HG03196 (cell line): Measurements from ENCODE around the gene SLC2A3.
"Not testable (repeated sequence)": the region's sequence is repeated elsewhere in the genome, so short reads cannot be mapped to it uniquely, and the experiment has no call there.

Experiments
- ATAC-seq: cut with Tn5 transposase; IDR thresholded peaks from one replicate; pipeline ENCODE4 v1.9.1; 2021; ENCODE audit not compliant: unreplicated experiment

Gene SLC2A3

DNA sequence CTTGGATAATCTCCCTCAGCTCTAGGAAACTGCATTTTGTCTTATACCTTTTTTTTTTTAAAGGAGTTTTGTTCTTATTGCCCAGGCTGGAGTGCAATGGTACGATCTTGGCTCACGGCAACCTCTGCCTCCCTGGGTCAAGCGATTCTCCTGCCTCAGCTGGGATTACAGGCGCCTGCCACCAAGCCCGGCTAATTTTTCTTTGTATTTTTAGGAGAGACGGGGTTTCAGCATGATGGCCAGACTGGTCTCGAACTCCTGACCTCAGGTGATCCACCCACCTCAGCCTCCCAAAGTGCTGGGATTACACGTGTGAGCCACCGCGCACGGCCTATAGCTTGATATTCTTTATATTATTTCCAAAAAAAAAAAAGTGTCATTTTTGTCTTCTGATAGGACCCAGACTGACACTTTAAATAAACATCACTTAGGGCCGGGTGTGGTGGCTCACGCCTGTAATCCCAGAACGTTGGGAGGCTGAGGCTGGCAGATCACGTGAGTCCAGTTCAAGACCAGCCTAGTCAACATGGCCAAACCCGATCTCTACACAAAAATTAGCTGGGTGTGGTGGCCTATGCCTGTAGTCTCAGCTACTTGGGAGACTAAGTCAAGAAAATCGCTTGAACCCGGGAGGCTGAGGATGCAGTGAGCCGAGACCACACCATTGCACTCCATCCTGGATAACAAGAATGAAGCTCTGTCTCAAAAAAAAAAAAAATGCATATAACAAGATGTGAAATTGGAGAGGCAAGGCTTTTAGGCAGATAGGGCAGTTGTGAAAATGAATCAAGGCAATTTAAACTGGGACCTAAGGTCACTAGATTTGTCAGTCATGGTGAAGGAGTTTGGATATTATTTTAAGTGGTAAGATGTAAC is 18.4 kb downstream of the SLC2A3 start:
- ATAC-seq: no peak

DNA sequence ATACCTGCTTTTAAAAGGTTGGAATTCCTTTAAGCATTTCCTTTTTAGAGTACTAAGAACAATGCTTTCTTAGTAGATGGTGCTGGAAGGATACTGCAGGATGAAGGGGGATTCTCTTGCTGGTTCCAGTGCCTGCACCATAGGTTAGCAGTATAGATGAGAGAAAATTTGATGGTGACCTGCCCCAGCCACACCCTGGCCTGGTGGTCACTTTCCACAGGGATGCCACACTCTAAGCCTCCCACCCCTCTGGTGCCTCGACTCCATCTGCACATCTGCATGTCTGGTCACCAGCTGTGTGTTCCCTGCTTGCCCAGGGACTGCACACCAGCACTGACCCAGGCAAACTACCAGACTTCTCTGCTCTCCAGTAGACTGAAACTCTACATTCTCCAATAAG is 19.1 kb downstream of the SLC2A3 start:
- ATAC-seq: no peak

DNA sequence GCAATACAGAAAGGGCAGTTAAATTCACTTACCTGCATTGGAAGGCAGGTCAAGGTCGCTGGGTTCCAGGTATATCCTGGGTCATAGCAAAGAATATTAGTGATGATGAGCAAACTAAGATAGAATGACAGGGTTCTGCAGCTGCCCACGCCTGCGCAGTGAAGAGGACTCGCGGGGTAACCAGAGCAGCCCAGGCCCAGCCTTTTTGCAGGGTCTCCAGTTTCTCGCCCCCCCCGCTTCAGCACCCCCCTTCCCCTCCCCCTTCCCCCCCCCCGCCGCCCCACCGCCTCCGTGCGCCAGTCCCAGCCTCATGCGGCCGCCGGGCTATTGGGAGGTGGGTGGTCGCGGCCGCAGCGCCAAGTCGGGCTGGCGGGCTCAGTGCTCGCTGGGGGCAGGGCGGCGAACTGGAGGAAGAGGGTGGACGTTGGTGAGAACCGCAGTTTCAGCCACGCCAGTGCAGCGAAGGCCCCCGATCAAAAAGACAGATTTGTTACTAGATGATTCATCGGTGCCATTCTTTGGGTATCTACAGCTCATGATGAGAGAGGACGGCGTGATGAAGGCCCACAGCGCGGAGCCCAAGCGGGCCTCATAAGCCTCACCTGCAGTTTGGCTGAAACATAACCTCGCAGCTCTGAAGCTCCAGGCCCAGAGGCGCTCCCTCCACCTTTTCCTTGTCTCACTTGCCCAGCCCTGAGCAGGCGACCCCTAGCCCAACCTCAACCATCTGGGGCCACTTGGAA is 20.2 kb downstream of the SLC2A3 start:
- ATAC-seq: no peak

DNA sequence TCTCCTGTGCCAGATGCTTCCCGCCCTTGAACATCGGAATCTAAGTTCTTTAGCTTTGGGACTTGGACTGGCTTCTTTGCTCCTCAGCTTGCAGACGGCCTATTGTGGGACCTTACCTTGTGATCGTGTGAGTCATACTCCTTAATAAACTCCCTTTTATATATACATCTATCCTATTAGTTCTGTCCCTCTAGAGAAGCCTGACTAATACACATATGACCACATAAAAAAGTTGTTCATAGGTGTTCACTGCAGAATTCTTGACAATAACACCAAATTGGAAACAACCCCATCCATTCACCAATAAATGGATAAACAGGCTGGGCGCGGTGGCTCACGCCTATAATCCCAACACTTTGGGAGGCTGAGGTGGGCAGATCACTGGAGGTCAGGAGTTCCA is 25.9 kb downstream of the SLC2A3 start:
- not testable (repeated sequence) for ATAC-seq

DNA sequence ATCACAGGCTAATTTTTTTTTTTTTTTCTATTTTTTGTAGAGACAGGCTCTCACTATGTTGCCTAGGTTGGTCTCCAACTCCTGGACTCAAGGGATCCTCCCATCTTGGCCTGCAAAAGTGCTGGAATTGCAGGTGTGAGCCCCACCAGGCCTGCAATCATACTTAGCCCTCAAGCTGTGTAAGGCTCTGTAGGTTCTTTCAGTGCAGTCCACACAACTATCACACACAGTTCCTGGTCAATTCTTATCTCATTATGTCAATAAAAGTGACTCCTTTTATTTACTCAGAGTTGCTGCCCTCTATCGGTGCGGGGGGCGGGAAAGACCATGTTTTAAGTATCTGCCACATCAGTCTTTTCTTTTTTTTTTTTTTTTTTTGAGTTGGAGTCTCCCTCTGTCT is 29.0 kb downstream of the SLC2A3 start:
- ATAC-seq: no peak

DNA sequence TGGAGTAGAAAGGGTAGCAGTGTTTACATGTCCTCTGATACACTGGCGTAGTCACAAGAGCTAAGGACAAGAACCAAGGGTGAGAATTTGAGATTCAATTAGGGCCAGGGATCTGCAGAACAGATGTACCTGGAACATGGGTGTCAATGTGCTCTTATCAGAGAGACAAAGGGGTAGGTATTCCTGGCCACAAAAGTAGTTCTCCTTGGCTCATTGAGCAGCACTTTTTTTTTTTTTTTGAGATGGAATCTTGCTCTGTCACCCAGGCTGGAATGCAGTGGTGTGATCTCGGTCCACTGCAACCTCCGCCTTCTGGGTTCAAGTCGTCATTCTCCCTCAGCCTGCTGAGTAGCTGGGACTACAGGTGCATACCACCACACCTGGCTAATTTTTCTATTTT is 29.7 kb downstream of the SLC2A3 start:
- not testable (repeated sequence) for ATAC-seq

DNA sequence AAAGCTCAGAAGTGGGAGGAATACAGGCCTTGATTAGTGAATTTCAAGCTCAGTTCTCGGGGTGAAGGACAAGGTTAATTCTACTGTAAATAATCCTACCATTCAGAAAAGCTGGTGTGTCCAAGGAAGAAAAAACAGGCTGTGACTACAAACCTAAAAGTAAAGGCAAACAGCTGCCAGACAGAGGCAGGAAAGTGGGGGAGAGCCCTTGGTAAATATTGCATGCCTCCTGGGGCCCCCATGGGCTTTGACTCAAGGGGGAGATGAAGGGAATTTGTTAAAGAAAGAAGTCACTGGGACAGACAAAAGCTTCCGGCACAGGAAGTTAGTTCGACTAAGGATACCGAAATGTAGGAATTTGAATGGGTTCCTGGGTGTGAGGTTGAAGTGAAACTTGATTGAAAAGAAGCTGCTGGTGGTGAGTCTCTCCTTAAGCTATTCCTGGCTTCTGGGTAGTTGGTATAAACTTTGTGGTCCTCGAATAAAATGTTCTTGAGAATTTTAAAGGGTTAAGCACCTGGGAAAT is 30.3 kb downstream of the SLC2A3 start:
- ATAC-seq: not testable (repeated sequence)

DNA sequence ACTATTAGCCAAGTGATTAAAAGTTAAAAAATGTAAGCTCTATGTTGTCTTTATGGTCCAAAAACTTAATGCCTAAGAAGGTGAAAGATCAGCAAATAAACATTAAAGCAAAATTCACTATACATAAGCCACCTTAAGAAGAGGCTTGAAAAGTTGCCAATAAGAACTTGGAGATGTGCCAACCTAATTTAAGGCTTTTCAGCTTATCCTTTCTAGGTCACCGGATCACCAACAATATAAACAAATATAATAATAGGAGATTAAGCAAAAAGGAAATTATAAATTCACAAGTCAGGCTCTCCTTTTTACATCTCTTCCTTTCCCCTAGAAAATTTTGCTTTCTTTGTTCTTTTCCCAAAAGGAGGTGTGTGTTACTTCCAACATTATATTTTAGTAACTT is 30.9 kb downstream of the SLC2A3 start:
- no peak for ATAC-seq

DNA sequence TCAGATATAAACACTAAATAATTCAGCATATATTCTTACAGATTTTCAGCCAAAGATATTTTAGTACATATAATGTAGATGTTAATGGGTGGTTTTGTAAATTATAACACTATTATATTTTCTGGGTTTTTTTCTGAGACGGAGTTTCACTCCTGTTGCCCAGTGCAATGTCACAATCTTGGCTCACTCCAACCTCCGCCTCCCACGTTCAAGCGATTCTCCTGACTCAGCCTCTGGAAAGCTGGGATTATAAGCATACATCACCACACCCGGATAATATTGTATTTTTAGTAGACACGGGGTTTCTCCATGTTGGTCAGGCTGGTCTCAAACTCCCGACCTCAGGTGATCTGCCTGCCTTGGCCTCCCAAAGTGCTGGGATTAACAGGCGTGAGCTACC is 33.6 kb downstream of the SLC2A3 start:
- ATAC-seq: not testable (repeated sequence)

DNA sequence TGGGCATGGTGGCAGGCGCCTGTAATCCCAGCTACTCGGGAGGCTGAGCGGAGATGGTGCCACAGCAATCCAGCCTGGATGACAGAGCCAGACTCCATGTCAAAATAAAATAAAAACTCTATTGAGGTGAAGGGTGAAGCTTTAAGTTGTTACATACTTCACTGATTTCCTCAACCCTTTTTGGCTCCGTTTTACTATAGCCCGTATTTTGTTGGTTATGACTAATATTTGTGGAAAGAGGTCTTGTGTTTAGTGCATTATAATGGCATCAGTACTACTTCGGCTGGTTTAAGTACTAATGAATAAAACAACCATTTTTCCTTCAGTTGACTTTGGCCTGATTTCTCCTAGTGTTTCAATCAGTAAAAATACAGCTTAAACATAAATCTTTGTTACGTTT is 36.2 kb downstream of the SLC2A3 start:
- no peak for ATAC-seq

DNA sequence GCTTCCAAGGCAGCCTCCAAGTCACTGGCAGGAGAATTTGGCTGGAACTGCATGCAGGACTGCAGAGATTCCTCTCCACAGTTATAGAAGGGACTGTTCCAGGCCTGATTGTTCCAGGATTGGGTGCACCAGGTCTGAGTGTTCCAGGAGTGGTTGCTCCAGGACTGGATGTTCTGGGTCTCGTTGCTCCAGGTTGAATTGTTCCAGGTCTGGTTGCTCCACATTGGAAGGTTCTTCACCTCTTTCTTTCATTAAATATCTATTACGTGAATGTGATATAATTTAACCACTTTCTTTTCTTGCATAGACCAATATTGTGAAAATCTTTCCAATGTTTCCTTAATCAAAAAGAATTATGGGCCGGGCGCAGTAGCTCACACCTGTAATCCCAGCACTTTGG is 39.3 kb downstream of the SLC2A3 start:
- ATAC-seq: not testable (repeated sequence)

DNA sequence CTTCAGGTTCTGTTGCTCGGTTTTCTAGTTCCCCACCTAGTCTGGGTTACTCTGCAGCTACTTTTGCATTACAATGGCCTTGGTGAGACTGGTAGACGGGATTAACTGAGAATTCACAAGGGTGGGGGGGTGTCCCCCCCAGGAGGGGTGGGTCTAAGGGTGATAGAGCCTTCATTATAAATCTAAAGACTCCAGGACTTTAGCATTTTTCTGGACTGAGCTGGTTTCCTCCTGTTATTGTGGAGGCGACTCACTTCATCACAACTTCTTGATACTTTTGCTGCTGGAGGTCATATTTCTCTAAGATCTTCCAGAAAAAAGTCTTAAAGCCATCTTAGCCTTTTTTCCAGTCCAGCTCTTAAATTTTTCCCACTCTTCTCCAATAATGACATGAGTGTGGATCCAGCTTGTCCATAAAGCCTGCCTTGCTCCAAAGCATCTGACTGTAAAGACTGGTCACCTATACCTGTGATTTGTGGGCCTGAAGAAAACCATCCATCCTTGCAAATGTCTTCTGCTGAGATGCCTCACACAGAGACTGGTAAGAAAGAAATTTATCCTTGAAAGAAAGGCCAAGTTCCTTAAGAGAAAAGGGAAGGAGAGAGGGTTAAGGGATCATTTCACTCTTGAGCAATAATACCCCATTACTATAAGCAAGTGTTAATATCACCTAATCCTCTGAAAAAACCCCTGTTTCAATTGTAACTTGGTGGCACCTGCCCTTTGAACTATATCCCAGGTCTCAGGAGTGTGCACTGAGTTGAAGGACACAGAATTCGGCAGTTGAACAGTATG is 43.6 kb downstream of the SLC2A3 start:
- ATAC-seq: no peak

DNA sequence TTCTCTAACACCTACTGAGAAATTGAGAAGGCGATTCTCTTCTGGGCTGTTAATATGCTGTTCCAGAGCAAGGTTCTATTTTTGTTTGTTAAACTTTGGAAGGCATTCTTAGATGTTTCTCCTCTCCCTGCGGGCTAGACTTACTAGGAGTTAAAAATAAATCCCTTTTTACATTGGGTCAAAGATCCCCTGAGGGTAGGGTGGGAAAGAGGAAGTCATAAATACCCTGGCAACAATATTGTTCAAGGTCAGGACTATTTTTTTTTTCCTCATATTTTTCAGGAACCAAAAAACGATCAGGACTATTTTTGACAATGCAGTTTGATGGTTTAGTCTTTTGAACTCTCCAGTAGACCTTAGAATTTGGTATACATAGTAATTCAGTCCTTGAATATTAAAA is 51.3 kb downstream of the SLC2A3 start:
- no peak for ATAC-seq

DNA sequence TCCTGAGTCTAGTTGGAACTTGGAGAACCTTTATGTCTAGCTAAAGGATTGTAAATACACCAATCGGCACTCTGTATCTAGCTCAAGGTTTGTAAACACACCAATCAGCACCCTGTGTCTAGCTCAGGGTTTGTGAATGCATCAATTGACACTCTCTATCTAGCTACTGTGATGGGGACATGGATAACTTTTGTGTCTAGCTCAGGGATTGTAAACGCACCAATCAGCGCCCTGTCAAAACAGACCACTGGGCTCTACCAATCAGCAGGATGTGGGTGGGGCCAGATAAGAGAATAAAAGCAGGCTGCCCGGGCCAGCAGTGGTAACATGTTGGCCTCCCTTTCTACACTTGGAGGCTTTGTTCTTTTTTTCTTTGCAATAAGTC is 54.3 kb downstream of the SLC2A3 start:
- not testable (repeated sequence) for ATAC-seq

DNA sequence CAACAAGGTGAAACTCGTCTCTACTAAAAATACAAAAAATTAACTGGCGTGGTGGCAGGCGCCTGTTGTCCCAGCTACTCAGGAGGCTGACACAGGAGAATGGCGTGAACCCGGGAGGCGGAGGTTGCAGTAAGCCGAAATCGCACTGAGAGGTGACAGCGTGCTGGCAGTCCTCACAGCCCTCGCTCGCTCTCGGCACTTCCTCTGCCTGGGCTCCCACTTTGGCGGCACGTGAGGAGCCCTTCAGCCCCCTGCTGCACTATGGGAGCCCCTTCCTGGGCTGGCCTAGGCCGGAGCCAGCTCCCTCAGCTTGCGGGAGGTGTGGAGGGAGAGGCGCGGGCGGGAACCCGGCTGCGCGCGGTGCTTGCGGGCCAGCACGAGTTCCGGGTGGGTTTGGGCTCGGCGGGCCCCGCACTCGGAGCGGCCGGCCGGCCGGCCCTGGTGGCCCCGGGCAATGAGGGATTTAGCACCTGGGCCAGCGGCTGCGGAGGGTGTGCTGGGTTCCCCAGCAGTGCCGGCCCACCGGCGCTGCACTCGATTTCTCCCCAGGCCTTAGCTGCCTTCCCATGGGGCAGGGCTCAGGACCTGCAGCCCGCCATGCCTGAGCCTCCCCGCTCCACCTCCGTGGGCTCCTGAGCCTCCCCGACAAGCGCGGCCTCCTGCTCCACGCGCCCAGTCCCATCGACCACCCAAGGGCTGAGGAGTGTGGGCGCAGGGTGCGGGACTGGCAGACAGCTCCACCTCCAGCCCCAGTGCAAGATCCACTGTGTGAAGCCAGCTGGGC is 54.8 kb downstream of the SLC2A3 start:
- ATAC-seq: not testable (repeated sequence)

DNA sequence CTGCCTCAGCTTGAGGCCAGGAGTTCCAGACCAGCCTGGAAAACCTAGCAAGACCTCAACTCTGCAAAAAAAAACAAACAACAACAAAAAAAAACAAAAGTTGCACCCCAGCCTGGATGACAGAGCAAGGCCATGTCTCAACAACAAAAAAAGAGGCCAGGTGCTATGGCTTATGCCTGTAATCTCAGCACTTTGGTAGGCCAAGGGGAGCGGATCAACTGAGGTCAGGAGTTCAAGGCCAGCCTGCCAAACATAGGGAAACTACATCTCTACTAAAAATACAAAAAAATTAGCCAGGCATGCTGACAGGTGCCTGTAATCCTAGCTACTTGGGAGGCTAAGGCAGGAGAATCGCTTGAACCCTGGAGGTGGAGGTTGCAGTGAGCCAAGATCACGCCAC is 56.7 kb downstream of the SLC2A3 start:
- no peak for ATAC-seq

DNA sequence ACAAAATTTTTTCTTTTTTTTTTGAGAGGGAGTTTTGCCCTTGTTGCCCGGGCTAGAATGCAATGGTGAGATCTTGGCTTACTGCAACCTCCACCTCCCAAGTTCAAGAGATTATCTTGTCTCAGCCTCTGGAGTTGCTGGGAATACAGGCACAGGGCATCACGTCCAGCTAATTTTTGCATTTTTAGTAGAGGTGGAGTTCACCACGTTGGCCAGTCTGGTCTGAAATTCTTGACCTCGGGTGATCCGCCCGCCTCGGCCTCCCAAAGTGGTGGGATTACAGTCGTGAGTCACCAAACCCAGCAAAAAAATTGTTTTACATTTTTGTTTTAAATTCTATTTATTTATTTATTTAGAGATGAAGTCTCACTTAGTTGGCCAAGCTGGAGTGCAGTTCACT is 58.6 kb downstream of the SLC2A3 start:
- no peak for ATAC-seq

DNA sequence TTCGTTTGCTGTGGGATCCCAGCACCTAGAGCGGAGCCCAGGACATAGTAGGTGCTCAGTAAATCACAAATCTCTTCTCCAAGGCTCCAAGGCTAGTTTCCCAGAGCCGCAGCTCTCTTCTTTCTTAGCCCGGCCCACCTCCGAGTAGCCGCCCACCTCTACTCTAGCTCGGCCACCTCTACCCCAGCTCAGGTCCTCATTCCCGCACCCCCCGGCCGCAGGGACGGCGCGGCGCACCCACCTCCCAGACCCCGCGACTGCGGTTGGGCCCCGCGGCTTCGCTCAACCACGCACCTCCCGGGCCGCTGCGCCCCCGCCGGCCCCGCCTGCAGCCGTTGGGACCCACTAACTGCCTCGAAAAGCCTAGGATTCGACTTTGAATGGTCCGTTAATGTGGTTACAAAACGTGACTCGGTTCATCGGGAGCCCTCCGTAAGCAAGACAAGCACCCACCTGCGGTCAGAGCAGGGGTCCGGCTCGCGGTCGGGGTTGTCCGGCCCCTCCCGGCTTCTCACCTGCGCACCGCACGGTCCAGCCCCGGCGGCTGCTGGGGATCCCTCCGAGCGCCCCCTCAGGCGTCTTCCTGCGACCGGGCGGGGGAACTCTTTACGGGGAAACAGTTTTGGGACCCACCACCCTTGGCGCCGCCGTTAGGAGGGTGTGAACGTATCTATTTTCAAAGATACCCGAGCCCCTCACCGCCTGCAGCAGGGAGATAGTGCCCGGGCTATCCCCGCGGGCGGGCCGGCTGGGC is 63.2 kb downstream of the SLC2A3 start, which contains the start of gene SLC2A14:
Gene SLC2A14, minus strand, starts transcription at position 350 of the 754 bp plus-strand sequence. CDS start 3,035 bp downstream, outside the sequence.
- no peak for ATAC-seq

DNA sequence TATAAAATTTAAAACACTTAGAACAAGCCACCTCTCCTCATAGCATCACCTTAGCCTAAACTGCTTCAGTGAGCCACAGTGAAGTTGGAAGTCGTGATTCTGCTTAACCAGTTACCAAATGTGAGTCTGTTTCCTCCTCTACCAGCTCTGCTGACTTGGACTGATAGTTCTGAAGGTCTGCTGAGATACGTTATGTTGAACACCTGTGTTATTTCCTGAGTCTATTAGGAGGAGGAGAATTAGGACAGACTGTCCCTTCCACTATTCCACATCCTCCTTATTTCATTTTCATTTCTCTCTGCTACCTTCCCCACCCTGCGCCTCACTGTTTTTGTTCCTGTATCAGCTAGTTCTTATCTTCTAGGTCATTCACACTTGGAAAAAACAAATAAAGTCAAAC is 65.7 kb downstream of the SLC2A3 start:
- no peak for ATAC-seq
